Choroid plexus epithelial cell (primary cell): ENCODE data around the gene CDH10.

Experiments used
- DNase-seq: peaks from one replicate; pipeline ENCODE4 v3.0.0-alpha.2; 2010; ENCODE audit warnings: low read depth
- H3K4me3 ChIP-seq: 2 replicates; pipeline ENCODE4 v1.5.1; 2011; ENCODE audit warnings: low read depth, mild to moderate bottlenecking, control low read depth, low read length, moderate library complexity
- TF ChIP-seq, protein P1 (sequence below): conservative IDR thresholded peaks from 2 replicates; pipeline ENCODE4 v1.5.1; 2011; ENCODE audit warnings: low read depth, mild to moderate bottlenecking, control low read depth, inconsistent platforms, low read length, moderate library complexity

Gene CDH10

DNA sequence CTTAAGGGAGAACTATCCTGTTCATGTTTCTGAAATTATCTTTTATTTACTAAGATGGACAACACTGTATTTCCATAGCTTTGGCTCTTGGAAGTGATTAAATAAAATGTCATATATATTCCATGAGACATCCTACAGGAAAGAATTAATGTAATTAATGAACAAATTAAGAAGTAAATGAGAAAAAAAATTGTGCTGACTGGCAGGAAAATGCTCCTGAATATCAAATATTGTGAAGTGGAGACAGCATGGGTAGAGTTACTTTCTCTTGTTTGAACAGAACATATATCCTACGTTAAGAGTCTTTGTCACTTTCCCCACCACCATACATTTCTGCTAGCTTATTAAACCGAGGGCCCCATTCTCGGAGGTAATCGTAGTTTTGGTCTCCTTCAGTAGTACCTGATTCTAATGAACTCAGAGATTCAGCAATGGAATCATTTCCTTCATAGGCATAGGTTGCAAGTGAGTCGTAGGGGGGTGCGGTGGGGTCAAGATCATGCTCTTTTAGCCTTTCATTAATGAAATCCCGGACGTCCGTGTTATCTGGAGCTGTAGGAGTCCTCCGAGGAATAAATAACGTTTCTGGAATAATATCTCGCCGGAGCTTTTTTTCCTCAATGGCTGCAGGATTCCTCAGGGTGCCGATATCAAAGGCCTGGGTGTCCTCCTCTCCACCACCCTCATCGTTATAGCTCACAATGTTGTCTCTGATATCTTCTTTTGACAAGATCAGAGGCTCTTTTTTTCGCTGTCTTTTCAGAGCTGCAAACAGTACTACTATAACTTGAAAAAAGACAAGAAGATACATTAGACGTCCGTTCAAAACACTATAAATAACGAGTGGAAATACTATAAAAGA, 157.2 kb downstream of the CDH10 start:
- H3K4me3 ChIP-seq: no peak overlapping the region
- no peak for DNase-seq
- TF ChIP-seq, protein P1, sequence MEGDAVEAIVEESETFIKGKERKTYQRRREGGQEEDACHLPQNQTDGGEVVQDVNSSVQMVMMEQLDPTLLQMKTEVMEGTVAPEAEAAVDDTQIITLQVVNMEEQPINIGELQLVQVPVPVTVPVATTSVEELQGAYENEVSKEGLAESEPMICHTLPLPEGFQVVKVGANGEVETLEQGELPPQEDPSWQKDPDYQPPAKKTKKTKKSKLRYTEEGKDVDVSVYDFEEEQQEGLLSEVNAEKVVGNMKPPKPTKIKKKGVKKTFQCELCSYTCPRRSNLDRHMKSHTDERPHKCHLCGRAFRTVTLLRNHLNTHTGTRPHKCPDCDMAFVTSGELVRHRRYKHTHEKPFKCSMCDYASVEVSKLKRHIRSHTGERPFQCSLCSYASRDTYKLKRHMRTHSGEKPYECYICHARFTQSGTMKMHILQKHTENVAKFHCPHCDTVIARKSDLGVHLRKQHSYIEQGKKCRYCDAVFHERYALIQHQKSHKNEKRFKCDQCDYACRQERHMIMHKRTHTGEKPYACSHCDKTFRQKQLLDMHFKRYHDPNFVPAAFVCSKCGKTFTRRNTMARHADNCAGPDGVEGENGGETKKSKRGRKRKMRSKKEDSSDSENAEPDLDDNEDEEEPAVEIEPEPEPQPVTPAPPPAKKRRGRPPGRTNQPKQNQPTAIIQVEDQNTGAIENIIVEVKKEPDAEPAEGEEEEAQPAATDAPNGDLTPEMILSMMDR: no peak

DNA sequence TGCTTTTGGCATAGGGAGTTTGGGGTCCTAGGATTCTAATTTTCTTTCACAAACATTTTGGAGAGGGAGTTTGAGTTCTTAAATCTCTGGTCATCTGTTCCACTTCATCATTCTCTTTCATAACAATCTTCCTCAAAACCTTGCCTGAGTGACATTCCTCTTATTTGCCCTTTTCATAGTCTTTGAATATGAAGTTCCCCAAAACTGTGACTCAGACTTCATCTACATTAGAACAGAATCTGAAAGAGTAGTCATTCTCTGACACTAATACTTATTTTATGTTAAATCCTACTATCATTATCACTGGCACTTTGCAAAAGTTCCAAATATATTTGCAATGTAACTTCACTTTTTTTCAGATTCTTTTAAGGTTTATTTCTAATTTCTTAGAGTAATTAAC, 163.8 kb downstream of the CDH10 start:
- DNase-seq: no peak
- TF ChIP-seq, protein P1: no peak
- no peak overlapping the region for H3K4me3 ChIP-seq

DNA sequence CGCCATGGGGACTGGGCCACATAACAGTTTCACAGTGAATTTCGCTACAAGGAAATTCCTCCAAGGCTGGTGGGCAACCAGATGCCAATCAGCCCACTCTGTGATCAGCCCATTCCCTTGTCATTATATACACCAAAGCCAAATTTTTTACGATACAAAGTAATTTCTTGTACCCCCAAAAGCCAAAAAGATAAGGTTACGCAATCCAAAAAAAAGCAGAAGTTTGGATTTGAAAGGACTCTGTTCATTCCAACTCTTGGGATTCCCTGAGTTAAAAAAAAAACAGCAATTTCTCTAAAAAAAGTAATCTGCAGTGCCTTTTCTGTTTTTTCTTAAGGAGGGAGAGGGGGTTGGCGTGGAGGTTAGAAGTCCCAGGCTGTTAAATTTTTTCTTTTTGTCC, 166.8 kb downstream of the CDH10 start:
- DNase-seq: no peak
- no peak overlapping the region for H3K4me3 ChIP-seq
- TF ChIP-seq, protein P1: no peak

DNA sequence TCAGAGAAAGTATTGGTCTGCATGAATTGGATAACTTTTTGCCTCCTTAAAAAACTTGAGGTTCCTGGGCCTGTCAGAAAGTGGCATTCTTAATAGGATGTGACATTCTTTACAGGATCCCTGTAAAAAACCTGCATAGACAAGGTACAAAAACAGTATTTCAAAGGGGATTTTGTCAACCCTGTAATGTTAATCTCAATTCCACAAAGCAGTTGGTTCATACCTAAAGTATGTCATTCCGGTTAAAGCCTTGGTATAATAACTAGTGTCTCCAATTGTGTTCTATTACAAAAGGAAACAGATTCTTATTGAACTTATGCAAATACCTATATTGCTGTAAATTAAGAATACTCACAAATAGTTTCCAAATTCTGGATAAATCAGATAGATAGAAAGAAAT, 169.7 kb downstream of the CDH10 start:
- H3K4me3 ChIP-seq: no peak overlapping the region
- TF ChIP-seq, protein P1: no peak
- DNase-seq: no peak

DNA sequence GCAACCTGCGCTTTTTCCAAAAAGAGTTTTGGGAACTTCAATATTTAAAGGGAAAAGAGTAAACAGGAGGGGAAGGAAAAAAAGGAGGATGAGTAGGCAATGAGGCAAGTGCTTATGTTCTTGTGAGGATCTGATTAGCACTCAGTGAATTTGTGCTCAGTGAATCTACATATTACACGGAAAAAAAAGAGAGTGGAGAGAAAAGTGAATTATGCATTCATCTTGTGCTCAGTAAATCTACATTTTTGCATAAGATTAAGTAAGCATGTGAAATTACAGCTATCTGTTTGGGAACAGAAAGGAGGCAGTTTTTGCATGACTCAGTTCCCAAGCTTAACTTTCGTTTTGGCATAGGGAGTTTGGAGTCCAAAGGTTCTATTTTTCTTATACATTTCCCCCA, 170.1 kb downstream of the CDH10 start:
- TF ChIP-seq, protein P1: no peak
- DNase-seq: no peak
- no peak overlapping the region for H3K4me3 ChIP-seq

DNA sequence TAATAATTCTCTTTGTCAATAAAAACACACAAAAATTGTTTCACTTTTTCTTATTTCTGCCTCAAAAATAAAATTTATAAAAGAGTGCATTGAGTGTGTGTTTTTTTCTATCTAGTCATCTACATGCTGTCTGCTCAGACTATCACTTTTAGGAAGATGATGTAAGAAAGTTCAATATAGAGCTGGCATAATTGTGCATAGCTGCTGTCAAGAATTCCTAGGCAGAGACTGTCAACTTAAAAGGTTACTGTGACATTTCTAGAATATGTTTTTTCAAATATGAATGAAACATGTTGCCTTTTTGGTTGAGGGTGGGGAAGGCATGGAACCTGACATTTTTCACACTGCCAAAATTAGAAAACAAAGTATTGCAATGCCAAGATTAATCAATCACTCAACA, 172.3 kb downstream of the CDH10 start:
- no peak overlapping the region for H3K4me3 ChIP-seq
- DNase-seq: no peak
- TF ChIP-seq, protein P1: no peak

DNA sequence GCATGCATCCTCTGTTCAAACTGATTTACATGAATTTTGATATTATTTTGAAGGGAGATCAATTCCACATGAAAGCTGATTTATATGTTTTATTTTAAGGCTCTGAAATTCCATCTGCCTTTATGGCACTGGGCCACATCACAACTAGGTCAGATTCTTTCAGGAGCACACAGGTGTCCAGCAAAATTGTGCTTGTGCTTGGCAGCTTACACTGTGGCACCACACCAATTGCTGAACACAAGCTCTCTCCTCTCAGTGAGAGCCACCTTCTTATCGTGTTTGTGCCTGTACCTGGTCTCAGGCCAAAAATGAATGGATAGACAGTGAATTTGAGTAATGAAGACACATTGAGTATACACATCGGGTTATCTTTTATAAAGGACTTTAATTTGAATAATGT, 200.4 kb downstream of the CDH10 start:
- no peak overlapping the region for H3K4me3 ChIP-seq
- TF ChIP-seq, protein P1: no peak
- no peak for DNase-seq
